Left lung (tissue), 10 donors: ENCODE measurements around the gene NELFA. TPM values are rescaled to one million over a fixed set of nuclear protein-coding genes. Genes with fewer than 3 reads are reported as not detected.
A peak's percentile ranks its signal among the peaks of the same experiment; 100 is the strongest.

Source experiments
- ATAC-seq: fragments of 200-7000 bp; cut with Tn5 transposase; one replicate; pipeline ENCODE4 v1.9.1; 2020; ENCODE audit warnings: moderate library complexity
- DNase-seq, 4 donors: peaks; one replicate each; pipeline ENCODE4 v3.0.0-alpha.2; 2013 to 2020
- H3K27ac ChIP-seq, 2 donors: fragments of 200-600 bp; sonication (generic) in 1 of 2; one replicate each; pipeline versions ENCODE4 v1.5.0 to v1.8.0; 2020 to 2021
- H3K27me3 ChIP-seq, 2 donors: fragments of 200-600 bp; sonication (generic) in 1 of 2; one replicate each; pipeline versions ENCODE4 v1.5.0 to v1.8.0; 2020 to 2021
- H3K36me3 ChIP-seq, 2 donors: fragments of 200-600 bp; sonication (generic) in 1 of 2; one replicate each; pipeline versions ENCODE4 v1.5.0 to v1.8.0; 2020 to 2021
- H3K4me1 ChIP-seq, 2 donors: fragments of 200-600 bp; one replicate each; pipeline ENCODE4 v1.8.0; 2021
- H3K4me3 ChIP-seq, 2 donors: fragments of 200-600 bp; sonication (generic) in 1 of 2; one replicate each; pipeline versions ENCODE4 v1.5.0 to v1.8.0; 2020 to 2021; ENCODE audit warnings: mild to moderate bottlenecking in 1 of 2
- H3K9me3 ChIP-seq, 2 donors: fragments of 200-600 bp; sonication (generic) in 1 of 2; one replicate each; pipeline versions ENCODE4 v1.5.0 to v1.8.0; 2020 to 2021
- intact Hi-C, 2 donors: fragments of 100-400 bp; cut with DNase I; formaldehyde crosslinking; loops; one replicate each; pipeline versions ENCODE4 v1.11.2 to v1.14.2; 2022
- polyA plus RNA-seq, 6 donors: library from polyadenylated mRNA; unstranded; fragments of 120-200 nt; gene quantifications; one replicate each; pipeline ENCODE4 v1.2.1, GENCODE V29; 2013; ENCODE audit not compliant: insufficient read length in 6 of 6
- total RNA-seq, 2 donors: library from RNA; stranded (reverse); fragmentation: NEBNext Ultra II Directional; extraction: Animal tissue kit (Norgen Biotek cat#: 25700); gene quantifications; one replicate each; pipeline ENCODE4 v1.2.1, GENCODE V29; 2021
- TF ChIP-seq, protein P1 (sequence below), 2 donors: fragments of 200-600 bp; sonication (generic) in 1 of 2; IDR thresholded peaks; one replicate each; pipeline versions ENCODE4 v1.5.0 to v1.8.0; 2021; ENCODE audit warnings: antibody characterized with exemption in 2 of 2
- donor health status: DM: no; HTN: yes; CAD: no.
- donor health status: DM: no; HTN: no; CAD: no.

Gene NELFA
- total and polyA plus RNA-seq, 8 donors = 22.5 to 36.4 (median 30.7) TPM

GRCh38 chr4:2043396-2044118, 34.8 kb upstream of the NELFA start:
- Histone ChIP-seq H3K4me3 (no peak overlapping the region), H3K9me3 (no peaks in the 10 kb centered on the region), H3K27me3 (peaks cover 24 to 99% of the 10 kb centered on the region in 2 donors), H3K4me1 (peaks cover 12 to 27% of the 10 kb centered on the region in 2 donors), H3K36me3 (no peaks in the 10 kb centered on the region), H3K27ac (no peak overlapping the region)
- no peak for DNase-seq
- TF ChIP-seq, protein P1, sequence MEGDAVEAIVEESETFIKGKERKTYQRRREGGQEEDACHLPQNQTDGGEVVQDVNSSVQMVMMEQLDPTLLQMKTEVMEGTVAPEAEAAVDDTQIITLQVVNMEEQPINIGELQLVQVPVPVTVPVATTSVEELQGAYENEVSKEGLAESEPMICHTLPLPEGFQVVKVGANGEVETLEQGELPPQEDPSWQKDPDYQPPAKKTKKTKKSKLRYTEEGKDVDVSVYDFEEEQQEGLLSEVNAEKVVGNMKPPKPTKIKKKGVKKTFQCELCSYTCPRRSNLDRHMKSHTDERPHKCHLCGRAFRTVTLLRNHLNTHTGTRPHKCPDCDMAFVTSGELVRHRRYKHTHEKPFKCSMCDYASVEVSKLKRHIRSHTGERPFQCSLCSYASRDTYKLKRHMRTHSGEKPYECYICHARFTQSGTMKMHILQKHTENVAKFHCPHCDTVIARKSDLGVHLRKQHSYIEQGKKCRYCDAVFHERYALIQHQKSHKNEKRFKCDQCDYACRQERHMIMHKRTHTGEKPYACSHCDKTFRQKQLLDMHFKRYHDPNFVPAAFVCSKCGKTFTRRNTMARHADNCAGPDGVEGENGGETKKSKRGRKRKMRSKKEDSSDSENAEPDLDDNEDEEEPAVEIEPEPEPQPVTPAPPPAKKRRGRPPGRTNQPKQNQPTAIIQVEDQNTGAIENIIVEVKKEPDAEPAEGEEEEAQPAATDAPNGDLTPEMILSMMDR (IDR thresholded peaks at IDR 0.05) = no peak
- intact Hi-C loops = no loop called here
- ATAC-seq = no peak

DNA sequence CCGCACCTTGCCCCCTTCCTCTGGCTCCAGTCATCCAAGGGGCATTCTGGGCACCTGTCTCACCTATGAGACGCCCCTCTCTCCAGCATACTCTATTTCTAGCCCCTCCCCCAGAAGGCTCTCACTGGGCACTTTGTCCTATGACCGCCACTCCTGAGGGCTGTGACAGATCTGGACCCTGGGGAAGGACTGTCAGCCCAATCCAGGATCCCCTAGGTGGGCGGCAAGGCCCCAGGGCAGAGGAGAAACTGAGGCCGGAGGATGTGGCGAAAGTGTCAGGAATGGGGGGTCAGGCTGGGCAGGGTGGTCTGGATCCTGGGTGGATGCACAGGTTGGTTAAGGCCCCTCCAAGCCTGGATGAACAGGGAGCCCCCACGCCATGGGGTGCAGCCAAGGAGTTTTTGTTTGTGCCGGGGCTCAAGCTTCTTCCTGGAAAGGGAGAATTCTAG, 34.2 kb upstream of the NELFA start:
- H3K27ac ChIP-seq = no peak overlapping the region
- TF ChIP-seq, protein P1 (IDR thresholded peaks at IDR 0.05) = no peak
- H3K4me3 ChIP-seq = peak overlapping the region in 1 of 2 donors; percentile 52
- DNase-seq (peak in 1 of 4 donors; percentile 39), ATAC-seq (no peak)
- H3K27me3 ChIP-seq = peaks cover 24 to 98% of the 10 kb centered on the region in 2 donors
- no peaks in the 10 kb centered on the region for H3K36me3 ChIP-seq
- no peaks in the 10 kb centered on the region for H3K9me3 ChIP-seq
- intact Hi-C loops = no loop called here
- peaks cover 12 to 27% of the 10 kb centered on the region in 2 donors for H3K4me1 ChIP-seq

- TF ChIP-seq, protein P1 (IDR thresholded peaks at IDR 0.05) = no peak
- H3K36me3 ChIP-seq = no peaks in the 10 kb centered on the region
- no peak overlapping the region for H3K27ac ChIP-seq
- H3K4me1 ChIP-seq = peaks cover 12 to 27% of the 10 kb centered on the region in 2 donors
- H3K9me3 ChIP-seq = no peaks in the 10 kb centered on the region
- peaks cover 24 to 92% of the 10 kb centered on the region in 2 donors for H3K27me3 ChIP-seq
- ATAC-seq (peak; percentile 59), DNase-seq (peak in 1 of 4 donors; percentile 86)
- H3K4me3 ChIP-seq = peak overlapping the region; percentile 52 to 55
- intact Hi-C loops = no loop called here
These were observed 33.6 kb upstream of the NELFA start for GRCh38 chr4:2042204-2042946.

- ATAC-seq (peak; percentile 81), DNase-seq (peak; percentile 50 to 98 (median 84))
- peak overlapping the region; percentile 52 to 55 for H3K4me3 ChIP-seq
- H3K4me1 ChIP-seq = peaks cover 12 to 27% of the 10 kb centered on the region in 2 donors
- intact Hi-C loops = no loop called here
- peaks cover 20 to 90% of the 10 kb centered on the region in 2 donors for H3K27me3 ChIP-seq
- H3K27ac ChIP-seq = no peak overlapping the region
- TF ChIP-seq, protein P1 (IDR thresholded peaks at IDR 0.05) = no peak
- H3K36me3 ChIP-seq = no peaks in the 10 kb centered on the region
- no peaks in the 10 kb centered on the region for H3K9me3 ChIP-seq
These were observed 32.7 kb upstream of the NELFA start for GRCh38 chr4:2041239-2042130.
